HepG2 (cell line): ENCODE results near the gene MID2. TPM values are rescaled to one million over a fixed set of nuclear protein-coding genes. Genes with fewer than 3 reads are reported as not detected.

Experiments
- ATAC-seq: fragments of 200-7000 bp; cut with Tn5 transposase; 3 replicates; pipeline ENCODE4 v1.9.1; 2020; ENCODE audit warnings: mild to moderate bottlenecking, moderate library complexity
- BruUV-seq: library from RNA; stranded (reverse); fragments of 400-500 nt; replicated peaks from 2 replicates; lab custom pipeline; 2021; lab: Mats Ljungman, UMichigan
- CTCF ChIA-PET: fragments of 300-600 bp; formaldehyde crosslinking; extraction: SDS; loops from one replicate; lab custom pipeline; 2021; ENCODE audit warnings: low total read pairs, inconsistent platforms, low intra/inter-chr PET ratio; lab: Yijun Ruan, JAX
- POLR2A ChIA-PET: fragments of 350-600 bp; sonication (Branson Sonifier 250); formaldehyde crosslinking; loops from one replicate; lab custom pipeline; 2020; ENCODE audit warnings: antibody characterized with exemption, inconsistent platforms; lab: Yijun Ruan, JAX
- DNase-seq: peaks from one replicate; pipeline ENCODE4 v3.0.0-alpha.2; 2015; ENCODE audit warnings: low spot score
- FAIRE-seq: peaks from 3 replicates; lab custom pipeline; 2011; peaks lifted over from hg19 to GRCh38; lab: Jason Lieb, UNC
- H2AFZ ChIP-seq: one replicate; pipeline ENCODE4 v1.6.1; 2011; ENCODE audit warnings: low read length, inconsistent platforms
- H3K27ac ChIP-seq: fragments of 300-600 bp; 3 replicates; pipeline ENCODE4 v1.8.0; 2011; ENCODE audit warnings: mixed run types, mild to moderate bottlenecking, mixed read lengths, low read length, inconsistent platforms; ENCODE audit not compliant: insufficient read depth; ENCODE audit errors: extremely low read length
- H3K27me3 ChIP-seq, 2 experiments: fragments of 200-600 bp in 1 of 2; 2 replicates in 1 of 2; 3 replicates in 1 of 2; pipeline versions ENCODE4 v1.6.0 to v1.8.0; 2011; ENCODE audit warnings: low read length in 2 of 2, mild to moderate bottlenecking in 2 of 2, moderate library complexity in 2 of 2, inconsistent platforms in 1 of 2; ENCODE audit not compliant: insufficient read depth in 2 of 2, control insufficient read depth in 1 of 2
- H3K36me3 ChIP-seq, 2 experiments: fragments of 200-600 bp in 1 of 2; replicated peaks in 1 of 2; 2 replicates in 1 of 2; 3 replicates in 1 of 2; pipeline versions ENCODE4 v1.5.1 to v1.8.0; 2011; ENCODE audit warnings: low read length in 2 of 2, inconsistent platforms in 1 of 2; ENCODE audit not compliant: insufficient read depth in 2 of 2, control insufficient read depth in 1 of 2
- H3K4me1 ChIP-seq: 2 replicates; pipeline ENCODE4 v1.5.1; 2012; ENCODE audit warnings: low read length, inconsistent platforms; ENCODE audit not compliant: insufficient read depth
- H3K4me2 ChIP-seq: 2 replicates; pipeline ENCODE4 v1.6.0; 2011; ENCODE audit warnings: low read depth, low read length, inconsistent platforms
- H3K4me3 ChIP-seq, 3 experiments: fragments of 200-600 bp in 1 of 3; sonication (generic), shearing (Covaris generic) in 1 of 3; replicated peaks in 1 of 3; 2 replicates each; pipeline ENCODE4 v1.5.1; 2011 to 2016; ENCODE audit warnings: low read length in 3 of 3, inconsistent platforms in 2 of 3, low read depth in 2 of 3, mild to moderate bottlenecking in 2 of 3, control low read depth in 1 of 3, mixed read lengths in 1 of 3; ENCODE audit not compliant: insufficient read depth in 1 of 3
- H3K79me2 ChIP-seq: one replicate; pipeline ENCODE4 v1.6.1; 2011; ENCODE audit warnings: low read length, inconsistent platforms; ENCODE audit not compliant: insufficient read depth
- H3K9ac ChIP-seq: 2 replicates; pipeline ENCODE4 v1.6.0; 2011; ENCODE audit warnings: mild to moderate bottlenecking, low read depth, low read length, inconsistent platforms; ENCODE audit not compliant: insufficient read depth
- H3K9me3 ChIP-seq: 2 replicates; pipeline ENCODE4 v1.5.1; 2012; ENCODE audit warnings: mild to moderate bottlenecking, low read length
- H4K20me1 ChIP-seq: 2 replicates; pipeline ENCODE4 v1.6.0; 2011; ENCODE audit warnings: inconsistent platforms, mild to moderate bottlenecking, low read length, moderate library complexity; ENCODE audit not compliant: insufficient read depth
- CHCHD3 ChIP-seq: sonication (generic); formaldehyde crosslinking; IDR thresholded peaks from 2 replicates; pipeline ENCODE4 v1.8.0; 2022; ENCODE audit warnings: mild to moderate bottlenecking, missing genetic modification reagents, moderate library complexity
- SMAD3 ChIP-seq: sonication (generic); formaldehyde crosslinking; IDR thresholded peaks from 2 replicates; pipeline ENCODE4 v1.4.0; 2020; ENCODE audit warnings: missing genetic modification reagents
- TBP ChIP-seq: sonication (generic); formaldehyde crosslinking; IDR thresholded peaks from 2 replicates; pipeline ENCODE4 v1.5.0; 2020; ENCODE audit warnings: missing genetic modification reagents
- ZFP36L1 ChIP-seq: sonication (generic); formaldehyde crosslinking; IDR thresholded peaks from 2 replicates; pipeline ENCODE4 v1.8.0; 2022; ENCODE audit warnings: mild to moderate bottlenecking, missing genetic modification reagents, moderate library complexity
- ZNF230 ChIP-seq: sonication (generic); formaldehyde crosslinking; IDR thresholded peaks from 2 replicates; pipeline ENCODE4 v1.4.0; 2020; ENCODE audit warnings: mild to moderate bottlenecking, missing genetic modification reagents
- ZNF318 ChIP-seq: sonication (generic); formaldehyde crosslinking; IDR thresholded peaks from 2 replicates; pipeline ENCODE4 v1.4.0; 2020; ENCODE audit warnings: mild to moderate bottlenecking, missing genetic modification reagents
- ZNF543 ChIP-seq: sonication (generic); formaldehyde crosslinking; IDR thresholded peaks from 2 replicates; pipeline ENCODE4 v1.4.0; 2020; ENCODE audit warnings: mild to moderate bottlenecking, missing genetic modification reagents
- WGBS: methylation state at CpG from one replicate; pipeline ENCODE4 v1.1.6; 2017; ENCODE audit warnings: low lambda C conversion rate; 5-methylcytosine and 5-hydroxymethylcytosine counted together
- in situ Hi-C: cut with HindIII; loops from 2 replicates; pipeline ENCODE4 v1.10.0; 2017; ENCODE audit warnings: low pct_unique_long_range_greater_than_20kb; ENCODE audit not compliant: extremely low pct_ligation_motif_present
- intact Hi-C: fragments of 100-400 bp; cut with micrococcal nuclease; formaldehyde crosslinking; loops from one replicate; pipeline ENCODE4 v1.10.0; 2022; ENCODE audit not compliant: unreplicated experiment
- polyA plus RNA-seq, 8 experiments: library from polyadenylated mRNA; depleted of rRNA in 3 of 8; stranded (reverse) in 7 of 8; unstranded in 1 of 8; fragments of >200 nt; fragmentation: Illumina TruSeq in 4 of 8; extraction: Trizol in 4 of 8; gene quantifications; 2 replicates each; pipeline versions ENCODE4 v1.2.1 to v1.2.3, GENCODE V29; 2011 to 2016; ENCODE audit warnings: low read depth in 4 of 8, missing spikeins in 1 of 8, mixed read lengths in 1 of 8; ENCODE audit not compliant: insufficient read depth in 1 of 8
- total RNA-seq, 5 experiments: library from RNA; depleted of rRNA; stranded (reverse); fragments of >200 nt; fragmentation: Illumina TruSeq; extraction: Trizol; gene quantifications; 2 replicates each; pipeline ENCODE4 v1.2.3, GENCODE V29; 2016; ENCODE audit warnings: low read depth in 1 of 5

Gene MID2
- total and polyA plus RNA-seq, 2 of the 13 experiments (the other 11 are each of a cell fraction or from before 2014, with no cell fraction given), result 0.05 to 0.09 TPM

- 4% methylated on average over 3 of the region's 6 CpGs for WGBS
- TF ChIP-seq ZFP36L1 (CRISPR knock-in tag), result no peak
- no peak for TF ChIP-seq ZNF230 (CRISPR knock-in tag)
- TF ChIP-seq TBP, result no peak
- TF ChIP-seq ZNF543 (CRISPR knock-in tag), result no peak
- no peak for TF ChIP-seq ZNF318 (CRISPR knock-in tag)
- TF ChIP-seq CHCHD3 (CRISPR knock-in tag), result no peak
- TF ChIP-seq SMAD3 (CRISPR knock-in tag), result no peak
These were observed 77.1 kb downstream of the MID2 start for GRCh38 chrX:107902721-107903120.

More at GRCh38 chrX:107902721-107903120, 77.1 kb downstream of the MID2 start:
- intact Hi-C loops (no loop called here), in situ Hi-C loops (no loop called here)
- POLR2A ChIA-PET, result no interaction called here
- H3K9ac ChIP-seq, result no peak overlapping the region
- no peaks in the 10 kb centered on the region for H3K79me2 ChIP-seq
- H3K27me3 ChIP-seq, result no peaks in the 10 kb centered on the region
- no peak for FAIRE-seq
- no peak for DNase-seq
- ATAC-seq, result no peak
- H3K9me3 ChIP-seq, result no peaks in the 10 kb centered on the region
- no TSS peak for BruUV-seq
- no peak overlapping the region for H3K4me3 ChIP-seq
- no peak overlapping the region for H3K4me2 ChIP-seq
- CTCF ChIA-PET, result no interaction called here
- H3K4me1 ChIP-seq, result no peaks in the 10 kb centered on the region
- H3K36me3 ChIP-seq, result no peaks in the 10 kb centered on the region
- H3K27ac ChIP-seq, result no peak overlapping the region
- H2AFZ ChIP-seq, result no peak overlapping the region
- H4K20me1 ChIP-seq, result no peaks in the 10 kb centered on the region
